HCT116 (cell line): ENCODE measurements around the gene SIX6. TPM values are rescaled to one million over a fixed set of nuclear protein-coding genes. Genes with fewer than 3 reads are reported as not detected.

Experiments
- ATAC-seq: fragments of 200-7000 bp; cut with Tn5 transposase; 2 replicates; pipeline ENCODE4 v1.9.1; 2020; ENCODE audit warnings: mild to moderate bottlenecking, moderate library complexity
- BruUV-seq: library from RNA; stranded (reverse); fragments of 400-500 nt; replicated peaks from 2 replicates; lab custom pipeline; 2021; lab: Mats Ljungman, UMichigan
- CTCF ChIA-PET: fragments of 300-600 bp; sonication (Branson Sonifier 250); formaldehyde crosslinking; loops from one replicate; lab custom pipeline; 2021; ENCODE audit warnings: antibody characterized with exemption; lab: Charles Lee
- POLR2A ChIA-PET: fragments of 300-600, 350-600 bp; sonication (Branson Sonifier 250); formaldehyde crosslinking; loops from one replicate; lab custom pipeline; 2021; ENCODE audit warnings: antibody characterized with exemption; lab: Charles Lee
- RAD21 ChIA-PET, 2 experiments: fragments of 300-600 bp; sonication (Branson Sonifier 250); formaldehyde crosslinking; loops; one replicate each; lab custom pipeline; 2023; ENCODE audit warnings: low total read pairs in 2 of 2; ENCODE audit not compliant: uncharacterized antibody in 2 of 2, unreplicated experiment in 2 of 2, low non-redundant PET in 1 of 2; lab: Charles Lee
- DNase-seq: peaks from one replicate; pipeline ENCODE4 v3.0.0-alpha.2; 2010; ENCODE audit warnings: low read depth, low spot score
- H2AFZ ChIP-seq: fragments of 200-600 bp; shearing (Covaris generic), sonication (generic); 2 replicates; pipeline ENCODE4 v1.6.1; 2017; ENCODE audit warnings: low read depth, mixed run types, mixed read lengths, antibody characterized with exemption, low read length; ENCODE audit not compliant: poor library complexity, severe bottlenecking
- H3K27ac ChIP-seq: 2 replicates; pipeline ENCODE4 v1.5.1; 2012; ENCODE audit warnings: low read depth, low read length
- H3K27me3 ChIP-seq: fragments of 200-600 bp; sonication (generic); 2 replicates; pipeline ENCODE4 v1.6.1; 2016; ENCODE audit warnings: mixed run types, low read length, mixed read lengths; ENCODE audit not compliant: insufficient read depth
- H3K36me3 ChIP-seq, 2 experiments: fragments of 200-500 bp in 1 of 2; fragments of 200-600 bp in 1 of 2; sonication (Bioruptor generic) in 1 of 2; sonication (generic) in 1 of 2; 2 replicates each; pipeline versions ENCODE4 v1.5.1 to v1.6.1; 2014 to 2016; ENCODE audit warnings: low read length in 2 of 2, inconsistent platforms in 1 of 2, mixed read lengths in 1 of 2, mixed run types in 1 of 2; ENCODE audit not compliant: insufficient read depth in 2 of 2, control insufficient read depth in 1 of 2
- H3K4me1 ChIP-seq, 2 experiments: fragments of 200-600 bp in 1 of 2; sonication (generic) in 1 of 2; 2 replicates each; pipeline versions ENCODE4 v1.5.1 to v1.6.1; 2012 to 2017; ENCODE audit warnings: low read length in 2 of 2, inconsistent platforms in 1 of 2, mild to moderate bottlenecking in 1 of 2, mixed read lengths in 1 of 2, mixed run types in 1 of 2, moderate library complexity in 1 of 2; ENCODE audit not compliant: insufficient read depth in 2 of 2, control insufficient read depth in 1 of 2
- H3K4me2 ChIP-seq: fragments of 200-600 bp; sonication (generic); 2 replicates; pipeline ENCODE4 v1.6.1; 2017; ENCODE audit warnings: mixed run types, low read length, mixed read lengths
- H3K4me3 ChIP-seq, 2 experiments: fragments of 200-600 bp in 1 of 2; sonication (generic) in 1 of 2; replicated peaks in 1 of 2; 2 replicates each; pipeline ENCODE4 v1.5.1; 2011 to 2016; ENCODE audit warnings: low read length in 2 of 2, control low read depth in 1 of 2, low read depth in 1 of 2, mild to moderate bottlenecking in 1 of 2, mixed read lengths in 1 of 2, mixed run types in 1 of 2
- H3K79me2 ChIP-seq: fragments of 200-600 bp; sonication (generic); 2 replicates; pipeline ENCODE4 v1.6.1; 2017; ENCODE audit warnings: mild to moderate bottlenecking, mixed run types, low read length, moderate library complexity, mixed read lengths; ENCODE audit not compliant: insufficient read depth
- H3K9ac ChIP-seq: fragments of 200-600 bp; sonication (generic); 2 replicates; pipeline ENCODE4 v1.6.1; 2016; ENCODE audit warnings: low read length, mixed read lengths
- H3K9me2 ChIP-seq: fragments of 200-600 bp; sonication (generic), shearing (Covaris generic); 2 replicates; pipeline ENCODE4 v1.6.1; 2017; ENCODE audit warnings: mixed run types, mild to moderate bottlenecking, moderate library complexity; ENCODE audit not compliant: insufficient read depth
- H3K9me3 ChIP-seq, 2 experiments: fragments of 200-500 bp in 1 of 2; fragments of 200-600 bp in 1 of 2; sonication (Bioruptor generic) in 1 of 2; sonication (generic) in 1 of 2; 2 replicates each; pipeline ENCODE4 v1.6.1; 2014 to 2017; ENCODE audit warnings: low read length in 2 of 2, mixed read lengths in 2 of 2, inconsistent platforms in 1 of 2, low read depth in 1 of 2, mild to moderate bottlenecking in 1 of 2, mixed run types in 1 of 2, moderate library complexity in 1 of 2; ENCODE audit not compliant: control insufficient read depth in 1 of 2, insufficient read depth in 1 of 2
- H4K20me1 ChIP-seq: fragments of 200-600 bp; sonication (generic), shearing (Covaris generic); 2 replicates; pipeline ENCODE4 v1.6.1; 2017; ENCODE audit warnings: mixed run types, mild to moderate bottlenecking, moderate library complexity; ENCODE audit not compliant: insufficient read depth
- CBX3 ChIP-seq: IDR thresholded peaks from 2 replicates; pipeline ENCODE4 v1.6.1; 2012; ENCODE audit warnings: low read depth
- CEBPB ChIP-seq: IDR thresholded peaks from 2 replicates; pipeline ENCODE4 v1.6.1; 2012; ENCODE audit warnings: low read depth
- EGR1 ChIP-seq: IDR thresholded peaks from 2 replicates; pipeline ENCODE4 v1.6.1; 2012; ENCODE audit warnings: low read depth
- EZH2 ChIP-seq: fragments of 200-600 bp; sonication (generic); IDR thresholded peaks from 2 replicates; pipeline ENCODE4 v1.6.1; 2017; ENCODE audit warnings: antibody characterized with exemption, mixed run types
- EZH2phosphoT487 ChIP-seq: fragments of 200-600 bp; IDR thresholded peaks from 2 replicates; pipeline ENCODE4 v1.6.1; 2018; ENCODE audit warnings: antibody characterized with exemption, borderline replicate concordance
- FOSL1 ChIP-seq: IDR thresholded peaks from 2 replicates; pipeline ENCODE4 v1.6.1; 2012; ENCODE audit warnings: low read depth
- JUND ChIP-seq: IDR thresholded peaks from 2 replicates; pipeline ENCODE4 v1.6.1; 2012
- POLR2A ChIP-seq: IDR thresholded peaks from 2 replicates; pipeline ENCODE4 v1.7.0; 2011; ENCODE audit warnings: borderline replicate concordance; ENCODE audit not compliant: insufficient read depth, insufficient read length; ENCODE audit errors: extremely low read depth
- POLR2AphosphoS5 ChIP-seq: IDR thresholded peaks from 2 replicates; pipeline ENCODE4 v1.6.1; 2011; ENCODE audit warnings: mild to moderate bottlenecking, low read depth, low read length, moderate library complexity
- RAD21 ChIP-seq: IDR thresholded peaks from 2 replicates; pipeline ENCODE4 v1.6.1; 2012; ENCODE audit warnings: low read depth, mild to moderate bottlenecking
- SIN3A ChIP-seq: IDR thresholded peaks from 2 replicates; pipeline ENCODE4 v1.6.1; 2012; ENCODE audit warnings: low read depth
- SP1 ChIP-seq: IDR thresholded peaks from 2 replicates; pipeline ENCODE4 v1.6.1; 2012; ENCODE audit warnings: low read depth
- SRF ChIP-seq: IDR thresholded peaks from 2 replicates; pipeline ENCODE4 v1.6.1; 2012; ENCODE audit warnings: low read depth
- TCF7L2 ChIP-seq: IDR thresholded peaks from 2 replicates; pipeline ENCODE4 v1.7.0; 2011; ENCODE audit warnings: borderline replicate concordance, inconsistent platforms; ENCODE audit not compliant: insufficient read depth, insufficient read length; ENCODE audit errors: extremely low read depth
- ZBTB33 ChIP-seq: IDR thresholded peaks from 2 replicates; pipeline ENCODE4 v1.6.1; 2011; ENCODE audit warnings: mild to moderate bottlenecking, low read length, moderate library complexity; ENCODE audit not compliant: insufficient replicate concordance; ENCODE audit errors: extremely low read depth
- ZNF274 ChIP-seq: fragments of 200-500 bp; sonication (Bioruptor generic); IDR thresholded peaks from 2 replicates; pipeline ENCODE4 v1.6.1; 2014; ENCODE audit warnings: mild to moderate bottlenecking, low read depth, low read length, inconsistent platforms
- intact Hi-C: fragments of 100-400 bp; cut with micrococcal nuclease; formaldehyde crosslinking; loops from 2 replicates; pipeline ENCODE4 v1.10.0; 2022
- total RNA-seq: library from RNA; stranded (reverse); gene quantifications from one replicate; pipeline ENCODE4 v1.2.1, GENCODE V29; 2021; ENCODE audit not compliant: unreplicated experiment
- TF ChIP-seq, protein P1 (sequence below): IDR thresholded peaks from 2 replicates; pipeline ENCODE4 v1.6.1; 2012

The SIX6 gene
- total RNA-seq, 1 experiment from 2014 or later = not detected

DNA sequence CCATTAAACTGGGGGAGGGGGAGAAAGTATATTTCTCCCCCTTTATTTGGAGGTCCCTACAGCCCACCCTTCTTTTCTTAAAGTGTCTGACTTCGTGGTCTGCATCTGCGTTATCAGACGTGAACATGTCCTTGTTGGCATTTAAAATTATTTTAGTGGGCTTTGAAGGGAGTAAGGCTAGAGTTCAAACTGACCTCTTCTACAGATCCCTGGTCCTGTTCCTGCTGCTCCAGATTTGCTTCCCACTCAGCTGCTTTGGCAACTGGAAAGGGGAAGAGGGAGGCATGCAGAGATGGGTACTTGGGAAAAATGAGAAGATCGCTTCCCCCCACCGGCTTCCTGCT is 611 bp upstream of the SIX6 start:
- RAD21 ChIA-PET = no interaction called here
- no peak for TF ChIP-seq JUND
- no peak for TF ChIP-seq TCF7L2
- TF ChIP-seq ZBTB33 = no peak
- no peak for TF ChIP-seq CBX3
- TF ChIP-seq, protein P1, sequence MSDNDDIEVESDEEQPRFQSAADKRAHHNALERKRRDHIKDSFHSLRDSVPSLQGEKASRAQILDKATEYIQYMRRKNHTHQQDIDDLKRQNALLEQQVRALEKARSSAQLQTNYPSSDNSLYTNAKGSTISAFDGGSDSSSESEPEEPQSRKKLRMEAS = no peak
- TF ChIP-seq SP1 = no peak
- no peak for TF ChIP-seq EGR1
- no peak for TF ChIP-seq POLR2A
- TF ChIP-seq FOSL1 = no peak
- TF ChIP-seq SRF = no peak
- TF ChIP-seq CEBPB = no peak
- no peak for TF ChIP-seq EZH2phosphoT487
- TF ChIP-seq ZNF274 = no peak
- no peak for TF ChIP-seq EZH2
- no peak for TF ChIP-seq RAD21
- no peak for TF ChIP-seq SIN3A
- no peak for TF ChIP-seq POLR2AphosphoS5
- Histone ChIP-seq H4K20me1 (no peaks in the 10 kb centered on the region), H3K27me3 (0 out of 2 replicates have a peak, but pooled peaks cover 7% of the 10 kb centered on the region), H3K4me3 (no peak overlapping the region), H3K9ac (no peak overlapping the region), H2AFZ (no peak overlapping the region), H3K36me3 (no peaks in the 10 kb centered on the region), H3K4me2 (no peak overlapping the region), H3K9me3 (no peaks in the 10 kb centered on the region), H3K79me2 (no peaks in the 10 kb centered on the region), H3K9me2 (no peaks in the 10 kb centered on the region), H3K27ac (no peak overlapping the region), H3K4me1 (no peaks in the 10 kb centered on the region)
- BruUV-seq = no TSS peak
- POLR2A ChIA-PET = no interaction called here
- intact Hi-C loops = no loop called here
- CTCF ChIA-PET = no interaction called here
- ATAC-seq = no peak
- no peak for DNase-seq
